ENCODE data around the gene AXIN2. TPM values are rescaled to one million over a fixed set of nuclear protein-coding genes. Genes with fewer than 3 reads are reported as not detected.
"Not testable (repeated sequence)": the region's sequence is repeated elsewhere in the genome, so short reads cannot be mapped to it uniquely, and the experiment has no call there.

Gene AXIN2
- total RNA-seq, 4 donors from 2014 or later = 8.2 to 65.1 (median 42.0) TPM

GRCh38 chr17:65514082-65514481 is 47.4 kb downstream of the AXIN2 start:
- Histone ChIP-seq H3K27ac (no peak overlapping the region), H3K4me3 (no peak overlapping the region), H3K36me3 (no peaks in the 10 kb centered on the region), H3K4me1 (peaks cover 0 to 6% of the 10 kb centered on the region in 2 donors), H3K27me3 (no peaks in the 10 kb centered on the region), H3K9me3 (no peaks in the 10 kb centered on the region)
- intact Hi-C loops (cut with DNase I; ENCODE audit: low total_unique reads) = no loop called here
- no peak for DNase-seq
- no peak for TF ChIP-seq POLR2A (IDR thresholded peaks at IDR 0.05)
- TF ChIP-seq CTCF (IDR thresholded peaks at IDR 0.05) = no peak

- H3K36me3 ChIP-seq = no peaks in the 10 kb centered on the region
- TF ChIP-seq CTCF (IDR thresholded peaks at IDR 0.05) = no peak
- no peak for TF ChIP-seq POLR2A (IDR thresholded peaks at IDR 0.05)
- no peaks in the 10 kb centered on the region for H3K27me3 ChIP-seq
- H3K4me3 ChIP-seq = no peak overlapping the region
- no peak overlapping the region for H3K27ac ChIP-seq
- no peaks in the 10 kb centered on the region for H3K9me3 ChIP-seq
- DNase-seq = no peak
- peaks cover 0 to 6% of the 10 kb centered on the region in 2 donors for H3K4me1 ChIP-seq
- intact Hi-C loops (cut with DNase I; ENCODE audit: low total_unique reads) = no loop called here
Measured at GRCh38 chr17:65511316-65511715, 50.1 kb downstream of the AXIN2 start.

GRCh38 chr17:65509032-65509431 is 52.4 kb downstream of the AXIN2 start:
- no peaks in the 10 kb centered on the region for H3K36me3 ChIP-seq
- DNase-seq = no peak
- TF ChIP-seq CTCF (IDR thresholded peaks at IDR 0.05) (no peak), POLR2A (IDR thresholded peaks at IDR 0.05) (no peak)
- no peak overlapping the region for H3K27ac ChIP-seq
- no peaks in the 10 kb centered on the region for H3K27me3 ChIP-seq
- no peak overlapping the region for H3K4me3 ChIP-seq
- intact Hi-C loops (cut with DNase I; ENCODE audit: low total_unique reads) = no loop called here
- no peaks in the 10 kb centered on the region for H3K9me3 ChIP-seq
- H3K4me1 ChIP-seq = no peaks in the 10 kb centered on the region

GRCh38 chr17:65504673-65505072 is 56.8 kb downstream of the AXIN2 start:
- H3K27me3 ChIP-seq; H3K4me3 ChIP-seq; intact Hi-C loops (cut with DNase I; ENCODE audit: low total_unique reads); H3K36me3 ChIP-seq; DNase-seq; H3K4me1 ChIP-seq; H3K9me3 ChIP-seq; H3K27ac ChIP-seq: not testable (repeated sequence)

- no peak for DNase-seq
- Histone ChIP-seq H3K27ac (no peak overlapping the region), H3K27me3 (no peaks in the 10 kb centered on the region), H3K9me3 (no peaks in the 10 kb centered on the region), H3K4me3 (no peak overlapping the region), H3K36me3 (no peaks in the 10 kb centered on the region), H3K4me1 (no peaks in the 10 kb centered on the region)
- TF ChIP-seq POLR2A (IDR thresholded peaks at IDR 0.05) = no peak
- no peak for TF ChIP-seq CTCF (IDR thresholded peaks at IDR 0.05)
- intact Hi-C loops (cut with DNase I; ENCODE audit: low total_unique reads) = no loop called here
Measured at GRCh38 chr17:65504141-65504540, 57.3 kb downstream of the AXIN2 start.

GRCh38 chr17:65503557-65503956 is 57.9 kb downstream of the AXIN2 start:
- Histone ChIP-seq H3K27ac (no peak overlapping the region), H3K27me3 (no peaks in the 10 kb centered on the region), H3K36me3 (no peaks in the 10 kb centered on the region), H3K4me3 (no peak overlapping the region), H3K4me1 (no peaks in the 10 kb centered on the region), H3K9me3 (no peaks in the 10 kb centered on the region)
- DNase-seq = no peak
- intact Hi-C loops (cut with DNase I; ENCODE audit: low total_unique reads) = no loop called here
- TF ChIP-seq POLR2A (IDR thresholded peaks at IDR 0.05) = no peak
- TF ChIP-seq CTCF (IDR thresholded peaks at IDR 0.05) = no peak
